ENCODE measurements around the gene ZSCAN23.
"Not testable (repeated sequence)": the region's sequence is repeated elsewhere in the genome, so short reads cannot be mapped to it uniquely, and the experiment has no call there.

The ZSCAN23 gene

DNA sequence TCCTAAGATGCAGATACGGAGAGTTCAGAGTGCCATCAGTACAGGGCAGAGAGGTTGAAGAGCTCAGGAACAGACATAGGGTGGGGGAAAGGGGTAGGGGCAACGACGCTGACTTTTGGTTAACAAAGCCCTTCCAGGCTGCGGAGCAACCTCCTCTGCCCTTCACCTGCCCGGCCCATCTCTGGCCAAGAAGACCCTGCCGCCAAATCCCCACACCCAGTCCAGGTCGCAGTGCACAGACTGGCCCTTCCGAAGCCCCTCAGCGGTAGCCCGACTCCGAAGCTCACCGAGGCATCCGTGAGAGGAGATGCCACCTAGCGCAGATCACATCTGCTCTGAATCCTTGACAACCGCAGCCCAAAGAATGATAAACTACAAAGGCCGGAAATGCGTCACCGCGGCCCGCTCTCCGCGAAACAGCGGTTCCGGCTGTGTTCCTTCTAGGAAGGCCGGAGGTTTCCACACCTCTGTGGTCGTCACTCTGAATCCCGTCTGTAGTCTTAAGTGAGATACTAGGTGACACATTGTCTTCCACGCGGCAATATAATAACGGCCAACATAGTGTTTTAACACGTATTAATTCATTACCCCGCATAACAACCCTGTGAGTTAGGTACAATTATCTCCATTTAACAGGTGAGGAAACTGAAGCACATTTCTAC lies at the start of gene ZSCAN23:
Gene ZSCAN23 (minus strand): TSS at position 380 of the 662 bp plus-strand sequence. CDS start 7,225 bp downstream, outside the sequence.
- DNase-seq, result peak; percentile 88

DNA sequence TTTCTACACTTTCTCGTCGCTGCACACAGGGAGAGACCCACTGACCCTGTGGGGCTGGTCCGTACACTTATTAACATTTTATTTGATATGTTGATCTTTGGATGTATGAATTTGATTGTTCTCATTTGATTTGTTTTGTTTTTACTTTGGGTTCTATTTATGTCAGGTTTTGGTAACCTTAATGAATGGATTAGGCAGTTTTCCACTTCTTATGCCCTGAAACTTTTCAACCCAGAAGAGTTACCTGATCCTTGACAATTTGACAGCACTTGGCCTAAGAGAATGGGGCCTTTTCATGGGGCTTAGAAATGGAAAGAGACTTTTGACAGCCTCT lies 48.7 kb upstream of the ZSCAN23 start:
- no peak for DNase-seq

DNA sequence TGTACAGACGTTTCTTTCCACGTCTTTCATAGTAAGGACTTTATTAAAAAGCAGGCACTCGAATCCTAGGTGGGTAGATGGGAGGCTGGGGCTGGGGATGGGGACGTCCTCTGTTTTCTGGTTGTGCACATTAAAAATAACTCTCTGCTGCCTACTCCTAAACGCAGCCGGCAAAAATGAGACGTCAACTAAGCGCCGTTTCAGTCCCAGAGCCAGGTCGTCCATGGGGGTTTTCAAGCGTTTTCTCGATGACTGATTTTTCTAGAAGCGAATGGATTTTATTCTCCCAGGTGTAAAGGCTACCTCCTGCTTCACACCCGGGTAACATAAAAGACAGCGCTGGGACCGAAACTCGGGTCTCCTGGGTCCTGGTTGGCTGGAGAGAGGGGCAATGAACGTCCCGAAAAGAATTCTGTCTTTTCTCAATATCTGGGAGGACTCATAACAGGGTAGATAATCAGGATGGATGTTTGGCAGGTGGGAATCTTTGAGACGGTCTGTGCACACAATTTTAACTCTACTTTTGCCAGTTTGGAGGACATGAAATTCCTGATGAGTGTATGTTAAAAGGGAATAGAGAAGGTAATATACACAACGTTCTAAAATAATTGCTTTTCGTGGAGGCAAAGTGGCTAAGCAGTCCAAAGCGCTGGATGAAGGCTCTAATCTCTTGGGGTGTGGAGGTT lies 47.1 kb upstream of the ZSCAN23 start:
- no peak for DNase-seq

DNA sequence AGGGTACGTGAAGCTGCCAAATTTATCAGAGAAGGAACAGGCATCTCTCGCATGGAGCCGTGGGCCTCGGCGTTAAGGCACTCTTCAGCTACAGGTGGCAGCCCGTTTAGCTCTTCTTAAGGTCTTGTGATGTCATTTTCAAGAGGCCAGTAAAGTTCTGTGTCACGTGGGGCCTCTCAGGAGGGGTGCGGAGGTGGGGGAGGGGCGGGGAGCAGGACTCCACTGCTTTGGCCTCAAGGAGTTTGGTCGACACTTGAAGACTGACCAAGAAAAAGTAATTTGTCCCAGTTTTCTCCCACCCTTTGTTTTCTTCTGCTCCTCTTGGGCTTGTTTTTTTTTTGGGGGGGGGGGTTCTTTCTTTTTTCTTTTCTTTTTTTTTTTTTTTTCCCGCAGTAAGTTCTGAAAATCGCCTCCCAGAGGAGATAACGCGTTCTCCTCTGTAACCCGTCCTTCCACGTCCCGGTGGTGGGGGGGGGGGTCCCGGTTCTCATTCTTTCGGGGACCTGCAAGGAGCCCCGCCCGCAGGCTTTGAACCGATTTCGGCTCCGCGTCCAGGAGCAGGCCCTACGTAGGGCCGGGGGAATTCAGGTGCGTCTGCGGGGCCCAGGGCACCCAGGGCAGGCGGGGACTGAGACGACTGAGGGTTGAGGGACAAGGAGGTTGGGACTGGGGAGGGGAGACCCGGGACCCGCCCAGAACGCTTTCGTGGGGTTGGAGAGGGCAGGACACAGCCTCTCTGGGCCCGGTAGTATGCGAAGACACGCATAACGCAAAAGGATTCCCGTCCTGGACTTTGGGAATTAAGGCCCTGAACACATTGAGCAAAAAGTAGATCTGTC lies 46.3 kb upstream of the ZSCAN23 start:
- peak; percentile 77 for DNase-seq

DNA sequence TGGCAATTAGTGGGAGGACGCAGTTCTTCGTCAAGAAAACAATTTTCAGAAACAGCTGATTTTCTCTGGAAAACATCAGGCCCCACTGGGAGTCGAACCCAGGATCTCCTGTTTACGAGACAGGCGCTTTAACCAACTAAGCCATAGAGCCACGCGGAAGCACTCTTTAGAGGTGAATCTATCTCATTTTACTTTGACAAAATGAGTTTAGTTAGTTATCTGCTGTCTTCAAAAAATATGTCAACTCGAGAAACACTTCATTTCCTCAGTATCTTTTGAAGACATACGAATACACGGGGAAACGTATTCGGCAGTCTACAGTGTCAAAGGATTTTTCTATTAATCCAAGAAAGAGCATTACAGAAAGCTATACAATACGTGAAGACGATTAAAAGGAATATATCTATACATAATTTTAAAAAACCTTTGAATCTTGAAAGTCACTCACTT lies 45.6 kb upstream of the ZSCAN23 start:
- DNase-seq, result peak; percentile 77

DNA sequence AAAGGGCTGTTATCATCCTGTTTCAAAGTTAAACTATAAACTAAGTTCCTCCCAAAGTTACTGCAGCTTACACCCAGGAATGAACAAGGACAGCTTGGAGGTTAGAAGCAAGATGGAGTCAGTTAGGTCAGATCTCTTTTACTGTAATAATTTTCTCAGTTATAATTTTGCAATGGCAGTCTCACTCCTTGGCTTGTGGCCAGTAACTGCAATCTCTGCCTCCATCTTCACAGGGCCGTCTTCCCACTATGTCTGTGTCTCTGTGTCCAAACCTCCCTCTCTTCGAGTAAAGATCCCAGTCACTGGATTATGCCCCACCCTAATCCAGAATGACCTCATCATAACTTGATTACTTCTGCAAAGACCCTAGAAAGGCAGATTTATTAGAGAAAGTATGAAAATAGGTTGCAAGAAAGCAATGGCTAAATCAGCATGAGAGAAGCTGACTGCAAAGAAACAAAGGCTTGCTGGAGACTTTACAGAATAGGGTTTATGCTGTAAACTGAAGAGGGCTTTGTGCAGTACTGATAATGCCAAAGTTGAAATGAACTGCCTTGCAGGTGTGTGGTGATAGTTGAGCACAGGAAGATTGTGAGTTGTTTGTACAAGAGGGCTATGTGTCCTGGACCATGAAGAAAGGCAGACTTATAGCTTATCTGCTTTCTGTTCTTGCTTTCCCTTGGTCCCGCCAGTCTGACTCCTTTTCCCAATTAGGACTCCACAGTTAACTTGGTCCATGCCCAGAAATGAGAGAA lies 43.9 kb upstream of the ZSCAN23 start:
- DNase-seq, result no peak

DNA sequence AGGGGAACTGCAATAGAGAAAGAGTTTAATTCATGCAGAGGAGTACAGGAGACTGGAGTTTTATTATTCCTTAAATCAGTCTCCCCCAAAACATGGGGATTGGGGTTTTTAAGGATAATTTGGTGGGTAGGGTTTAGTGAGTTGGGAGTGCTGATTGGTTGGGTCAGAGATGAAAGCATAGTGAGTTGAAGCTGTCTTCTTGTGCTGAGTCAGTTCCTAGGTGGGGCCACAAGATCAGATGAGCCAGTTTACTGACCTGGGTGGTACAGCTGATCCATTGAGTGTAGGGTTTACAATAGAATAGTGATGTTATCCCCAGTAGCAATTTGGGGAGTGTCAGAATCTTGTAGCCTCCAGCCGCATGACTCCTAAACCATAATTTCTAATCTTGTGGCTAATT lies 43.2 kb upstream of the ZSCAN23 start:
- DNase-seq, result no peak

DNA sequence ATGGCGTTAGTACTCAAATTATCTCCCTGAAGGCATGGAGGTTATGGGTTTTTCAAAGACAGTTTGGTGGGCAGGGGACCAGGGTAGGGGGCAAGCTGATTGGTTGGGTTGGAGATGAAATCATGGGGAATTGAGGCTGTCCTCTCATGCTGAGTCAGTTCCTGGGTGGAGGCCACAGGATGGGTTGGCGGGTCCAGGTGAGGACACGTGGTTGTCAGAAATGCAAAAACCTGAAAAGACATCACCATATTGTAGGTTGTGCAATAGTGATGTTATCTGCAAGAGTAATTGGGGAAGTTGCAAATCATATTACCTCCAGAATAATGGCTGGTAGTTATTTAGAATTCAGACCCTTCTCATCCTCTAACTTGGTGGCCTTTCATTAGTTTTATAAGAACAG lies 42.2 kb upstream of the ZSCAN23 start:
- no peak for DNase-seq

DNA sequence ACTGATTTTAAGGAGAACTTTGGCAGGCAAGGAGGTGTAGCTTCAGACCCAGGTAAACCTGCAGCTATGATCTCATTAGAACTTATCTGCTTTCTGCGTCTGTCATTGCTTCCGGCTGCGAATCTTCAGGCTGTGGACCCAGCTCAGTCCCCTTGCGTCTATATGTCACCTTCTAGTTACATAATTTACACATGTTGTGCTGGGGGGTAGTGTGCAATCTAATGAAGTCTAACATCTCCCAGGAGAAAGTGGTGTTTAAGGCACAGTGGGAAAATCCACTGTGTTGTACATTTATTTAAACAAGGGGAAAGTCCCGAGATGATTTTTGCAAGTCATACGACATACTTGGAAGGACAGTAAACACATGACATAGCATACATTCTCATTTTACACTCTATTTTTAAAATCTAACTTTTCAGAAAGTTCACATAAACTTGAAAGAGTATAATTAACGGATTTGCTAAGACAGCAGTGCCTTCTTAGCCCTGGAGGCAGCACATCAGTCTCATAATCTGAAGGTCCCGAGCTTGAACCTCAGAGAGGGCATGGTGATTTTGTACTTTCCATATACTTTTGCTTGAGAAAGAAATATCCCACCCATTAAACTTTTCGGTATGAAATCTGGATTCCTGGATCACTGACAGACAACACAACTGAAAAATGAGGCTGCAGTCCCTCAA lies 37.1 kb upstream of the ZSCAN23 start:
- DNase-seq, result no peak

DNA sequence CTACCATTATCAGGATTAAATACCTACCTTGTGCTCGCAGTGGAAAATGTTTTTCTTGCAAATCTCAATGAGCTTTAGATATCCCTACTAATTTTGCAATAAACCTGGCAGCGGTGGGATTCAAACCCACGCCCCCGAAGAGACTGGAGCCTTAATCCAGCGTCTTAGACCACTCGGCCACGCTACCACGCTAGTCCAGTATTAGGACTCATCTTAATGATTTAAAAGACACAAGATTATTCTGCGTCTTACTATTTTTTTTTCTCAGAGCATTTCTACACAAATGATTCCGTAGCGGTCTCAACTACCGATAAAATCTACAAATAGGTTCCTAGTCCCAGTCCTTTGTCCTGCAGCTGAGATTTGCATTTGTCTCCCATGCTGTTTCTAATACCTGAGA lies 35.2 kb upstream of the ZSCAN23 start:
- no peak for DNase-seq

DNA sequence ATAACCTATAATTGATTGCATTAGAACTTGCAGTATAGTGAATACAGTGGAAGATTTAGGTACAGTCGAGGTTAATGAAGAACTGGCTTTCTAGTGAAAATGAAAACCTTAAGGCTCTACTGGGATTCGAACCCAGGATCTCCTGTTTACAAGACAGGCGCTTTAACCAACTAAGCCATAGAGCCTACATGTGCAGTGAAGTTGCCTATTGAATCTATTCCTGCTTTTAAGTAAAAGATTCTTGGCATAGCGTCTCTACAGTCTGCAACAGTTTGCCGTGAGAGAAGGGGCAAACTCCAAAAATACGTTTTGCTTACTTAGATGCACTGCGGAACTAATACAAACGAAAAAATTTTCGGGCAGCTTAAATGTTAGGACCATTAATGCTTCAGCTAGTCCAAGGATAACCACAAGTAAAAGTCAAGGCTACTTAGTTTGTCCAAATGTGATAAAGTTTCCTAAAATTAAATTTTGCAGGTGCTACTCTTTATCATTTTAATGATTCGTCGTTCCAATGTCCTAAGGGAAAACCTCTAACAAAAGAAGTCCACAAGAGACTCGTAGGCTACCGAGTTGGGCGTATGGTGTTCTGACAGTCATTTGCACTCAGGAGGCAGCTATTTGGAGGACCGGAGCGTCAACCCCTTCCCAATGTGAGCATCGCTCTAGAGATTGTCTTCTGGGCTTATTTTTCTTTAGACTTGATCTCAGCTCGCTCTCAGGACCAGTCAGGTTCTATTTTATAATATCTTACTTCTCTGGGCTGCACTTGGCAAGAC lies 31.3 kb upstream of the ZSCAN23 start:
- DNase-seq, result peak; percentile 85

DNA sequence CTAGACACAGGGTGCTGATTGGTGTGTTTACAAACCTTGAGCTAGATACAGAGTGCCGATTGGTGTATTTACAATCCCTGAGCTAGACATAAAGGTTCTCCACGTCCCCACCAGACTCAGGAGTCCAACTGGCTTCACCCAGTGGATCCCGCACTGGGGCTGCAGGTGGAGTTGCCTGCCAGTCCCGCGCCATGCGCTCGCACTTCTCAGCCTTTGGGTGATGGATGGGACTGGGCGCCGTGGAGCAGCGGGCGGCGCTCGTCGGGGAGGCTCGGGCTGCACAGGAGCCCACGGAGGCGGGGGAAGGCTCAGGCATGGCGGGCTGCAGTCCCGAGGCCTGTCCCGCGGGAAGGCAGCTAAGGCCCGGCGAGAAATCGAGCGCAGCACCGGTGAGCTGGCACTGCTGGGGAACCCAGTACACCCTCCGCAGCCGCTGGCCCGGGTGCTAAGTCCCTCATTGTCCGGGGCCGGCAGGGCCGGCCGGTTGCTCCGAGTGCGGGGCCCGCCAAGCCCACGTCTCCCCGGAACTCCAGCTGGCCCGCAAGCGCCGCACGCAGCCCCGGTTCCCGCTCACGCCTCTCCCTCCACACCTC lies 26.0 kb upstream of the ZSCAN23 start:
- DNase-seq, result not testable (repeated sequence)

DNA sequence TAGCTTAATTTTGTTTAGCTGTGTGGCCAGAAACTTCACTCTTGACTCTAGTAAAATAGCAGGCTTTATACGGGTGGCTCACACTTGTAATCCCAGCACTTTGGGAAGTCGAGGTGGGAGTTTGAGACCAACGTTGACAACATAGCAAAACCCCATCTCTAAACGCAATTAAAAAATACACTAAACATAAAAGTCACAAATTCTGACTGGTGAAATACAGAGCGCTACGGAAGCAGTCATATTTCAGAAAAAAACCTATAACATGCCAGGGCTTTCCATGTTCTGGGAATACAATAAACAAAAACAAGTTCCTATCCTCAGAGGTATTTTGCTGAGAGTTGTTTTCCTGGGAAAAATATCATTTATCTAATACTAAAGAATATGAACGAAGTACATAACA lies 24.8 kb upstream of the ZSCAN23 start:
- DNase-seq, result no peak

DNA sequence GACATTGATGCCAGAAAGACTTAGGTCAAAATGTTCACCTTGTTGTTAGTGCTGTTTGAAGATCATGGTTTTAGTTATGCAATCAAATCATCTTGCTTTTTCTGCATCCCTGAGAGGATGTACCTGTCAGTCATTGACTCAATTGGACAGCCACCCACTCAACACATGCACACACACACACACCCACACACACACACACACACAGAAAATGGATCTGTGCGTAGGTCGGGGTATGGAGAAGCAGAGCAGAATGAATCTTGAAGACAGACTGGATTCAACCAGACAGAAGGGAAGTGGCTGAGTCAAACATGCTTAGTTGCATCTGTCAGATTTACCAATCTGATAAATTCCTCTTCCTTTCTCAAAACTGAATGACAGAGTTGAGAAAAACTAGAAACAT lies 19.1 kb upstream of the ZSCAN23 start:
- DNase-seq, result no peak

DNA sequence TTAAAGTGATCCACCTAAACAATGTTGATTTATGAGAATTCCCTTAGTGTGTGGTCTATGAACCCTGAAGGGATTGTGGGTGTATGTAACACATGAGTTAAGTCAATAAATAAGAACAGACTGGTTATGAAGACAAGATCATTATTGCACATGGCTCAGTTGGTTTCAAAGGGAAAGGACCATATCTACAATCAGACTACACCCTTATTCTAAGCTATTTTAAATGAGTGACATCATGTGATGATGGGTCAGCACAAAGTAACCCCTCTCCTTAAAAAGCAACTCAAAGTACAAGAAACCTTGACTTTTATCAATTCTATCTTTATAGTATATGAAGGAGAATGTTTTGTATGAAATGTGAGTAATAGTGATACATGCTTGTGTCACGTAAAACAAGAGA lies 15.3 kb upstream of the ZSCAN23 start:
- no peak for DNase-seq

DNA sequence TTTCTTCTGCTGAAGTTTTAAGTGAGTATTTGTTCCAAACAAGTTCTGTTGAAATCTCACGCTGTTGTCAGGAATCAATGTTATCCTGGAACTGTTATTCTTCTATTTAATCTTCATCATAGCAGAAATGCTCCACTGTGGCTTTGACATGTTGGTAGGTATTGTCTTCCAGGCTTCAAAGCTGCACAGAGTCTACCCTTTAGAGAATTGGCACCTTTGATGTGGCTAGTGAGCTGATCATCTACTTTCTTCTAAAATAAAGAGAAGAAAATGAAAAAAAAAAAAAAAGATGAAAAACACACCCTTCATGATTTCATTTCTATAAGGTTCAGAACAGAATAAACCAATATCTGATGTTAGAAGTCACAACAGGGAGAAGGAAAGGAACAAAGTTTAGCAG lies 5.8 kb upstream of the ZSCAN23 start:
- no peak for DNase-seq

DNA sequence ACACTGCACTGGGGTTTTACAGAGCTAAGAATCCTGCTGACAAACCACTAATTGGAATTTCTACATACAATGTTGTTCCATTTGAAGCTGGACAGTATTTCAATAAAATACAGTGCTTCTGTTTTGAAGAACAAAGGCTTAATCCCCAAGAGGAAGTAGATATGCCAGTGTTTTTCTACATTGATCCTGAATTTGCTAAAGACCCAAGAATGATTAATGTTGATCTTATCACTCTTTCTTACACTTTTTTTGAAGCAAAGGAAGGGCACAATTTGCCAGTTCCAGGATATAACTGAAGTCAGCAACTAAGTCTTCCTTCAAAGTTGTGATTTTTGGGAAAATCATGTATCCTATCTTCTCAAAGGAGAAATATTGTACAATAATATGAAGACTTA lies 4.2 kb upstream of the ZSCAN23 start:
- DNase-seq, result not testable (repeated sequence)

DNA sequence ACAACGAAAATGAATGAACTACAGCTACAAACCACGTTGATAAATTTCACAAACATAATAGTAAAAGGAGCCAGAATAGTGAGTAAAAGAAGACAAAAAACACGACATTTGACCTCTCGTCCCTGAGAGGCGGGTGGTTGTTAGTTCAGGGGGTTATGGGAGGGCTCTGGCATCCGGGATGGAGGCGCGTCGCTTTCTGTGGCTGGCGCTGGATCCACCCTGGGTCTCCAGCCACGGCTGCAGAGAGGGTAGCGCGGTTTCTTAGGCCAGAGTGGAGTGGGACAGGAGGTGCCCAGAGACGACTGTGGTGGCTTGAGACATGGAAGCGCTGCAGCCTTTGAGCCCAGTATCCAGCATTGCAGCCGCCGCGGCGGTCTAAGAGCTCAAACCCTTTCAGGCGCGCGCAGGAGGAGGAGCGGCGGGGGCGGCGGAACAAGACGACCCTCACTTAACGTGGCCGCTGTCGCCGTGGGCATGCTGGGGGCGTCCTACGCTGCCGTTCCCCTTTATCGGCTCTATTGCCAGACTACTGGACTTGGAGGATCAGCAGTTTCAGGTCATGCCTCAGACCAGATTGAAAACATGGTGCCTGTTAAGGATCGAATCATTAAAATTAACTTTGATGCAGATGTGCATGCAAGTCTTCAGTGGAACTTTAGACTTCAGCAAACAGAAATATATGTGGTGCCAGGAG lies 3.7 kb upstream of the ZSCAN23 start:
- no peak for DNase-seq

DNA sequence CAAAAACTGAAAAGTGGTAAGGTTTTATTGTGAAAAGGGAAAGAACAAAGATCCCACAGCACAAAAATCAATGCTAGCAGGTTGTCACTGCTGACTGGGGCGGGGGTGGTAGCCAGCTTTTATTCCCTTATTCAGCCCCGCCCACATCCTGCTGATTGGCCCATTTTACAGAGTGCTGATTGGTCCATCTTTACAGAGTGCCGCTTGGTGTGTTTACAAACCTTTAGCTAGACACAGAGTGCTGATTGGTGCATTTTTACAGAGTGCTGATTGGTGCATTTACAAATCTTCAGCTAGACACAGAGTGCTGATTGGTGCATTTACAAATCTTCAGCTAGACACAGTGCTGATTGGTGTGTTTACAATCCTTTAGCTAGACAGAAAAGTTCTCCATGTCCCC lies 1.5 kb upstream of the ZSCAN23 start:
- peak; percentile 17 for DNase-seq

DNA sequence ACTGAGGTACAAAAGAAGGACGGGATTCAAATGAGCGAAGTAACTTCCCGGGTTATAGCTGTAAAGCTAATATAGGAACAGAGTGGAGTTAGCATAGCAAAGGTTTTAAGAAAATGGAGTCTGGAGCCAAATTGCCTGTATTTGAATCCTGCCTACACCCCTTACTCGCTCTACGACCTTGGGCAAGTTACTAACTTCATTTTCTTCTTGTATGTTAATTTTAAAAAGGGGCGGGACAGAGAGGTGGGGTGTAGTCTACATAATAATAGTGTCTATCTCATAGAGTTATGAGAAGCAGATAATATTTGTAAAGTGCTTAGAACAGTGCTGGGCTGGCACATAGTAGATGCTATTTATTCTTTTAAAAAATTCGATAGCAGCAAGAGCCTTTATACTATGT lies 705 bp downstream of the ZSCAN23 start:
- DNase-seq, result no peak

DNA sequence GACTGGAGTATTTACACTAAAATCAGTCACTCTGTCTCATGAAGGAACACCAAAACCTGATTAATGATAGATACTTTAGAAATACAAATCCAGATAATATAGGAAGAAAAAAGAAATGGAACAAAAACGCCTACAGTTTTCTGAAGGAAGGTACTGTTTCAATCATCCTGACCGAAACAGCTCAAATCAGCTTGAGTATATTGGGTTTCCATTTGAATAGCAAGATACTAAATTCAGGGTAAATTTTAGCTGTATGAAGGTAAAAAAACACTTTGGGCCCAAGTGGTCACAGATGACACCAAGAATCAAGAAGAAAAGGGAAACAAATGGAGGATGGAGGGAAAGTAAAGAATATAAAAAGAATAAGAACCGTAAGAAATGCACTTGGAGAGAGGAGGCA lies 6.9 kb downstream of the ZSCAN23 start:
- DNase-seq, result no peak

Measured in fibroblast of skin of right quadriceps (primary cell).